ENCODE results near the gene TBC1D9.

TBC1D9 gene

GRCh38 chr4:140643571-140644055 lies 112.6 kb downstream of the TBC1D9 start:
- TF ChIP-seq CTCF (IDR thresholded peaks at IDR 0.05; ENCODE audit: control insufficient read depth, insufficient read depth, low read depth, low read length, missing control alignments), result no peak
- H3K4me3 ChIP-seq (ENCODE audit: control insufficient read depth, low read depth, low read length), result no peak overlapping the region
- DNase-seq (ENCODE audit: low read depth), result no peak

GRCh38 chr4:140642674-140643437 lies 113.3 kb downstream of the TBC1D9 start:
- TF ChIP-seq CTCF (IDR thresholded peaks at IDR 0.05; ENCODE audit: control insufficient read depth, insufficient read depth, low read depth, low read length, missing control alignments), result no peak
- DNase-seq (ENCODE audit: low read depth), result no peak
- H3K4me3 ChIP-seq (ENCODE audit: control insufficient read depth, low read depth, low read length), result no peak overlapping the region

- DNase-seq (ENCODE audit: low read depth), result no peak
- no peak overlapping the region for H3K4me3 ChIP-seq (ENCODE audit: control insufficient read depth, low read depth, low read length)
These were observed 114.3 kb downstream of the TBC1D9 start for GRCh38 chr4:140641789-140642439.

GRCh38 chr4:140641105-140641555 lies 115.1 kb downstream of the TBC1D9 start:
- TF ChIP-seq CTCF (IDR thresholded peaks at IDR 0.05; ENCODE audit: control insufficient read depth, insufficient read depth, low read depth, low read length, missing control alignments), result no peak
- no peak overlapping the region for H3K4me3 ChIP-seq (ENCODE audit: control insufficient read depth, low read depth, low read length)
- no peak for DNase-seq (ENCODE audit: low read depth)

More at GRCh38 chr4:140641789-140642439, 114.3 kb downstream of the TBC1D9 start:
- TF ChIP-seq CTCF (IDR thresholded peaks at IDR 0.05; ENCODE audit: control insufficient read depth, insufficient read depth, low read depth, low read length, missing control alignments), result no peak

GRCh38 chr4:140640150-140640748 lies 115.9 kb downstream of the TBC1D9 start:
- TF ChIP-seq CTCF (IDR thresholded peaks at IDR 0.05; ENCODE audit: control insufficient read depth, insufficient read depth, low read depth, low read length, missing control alignments), result no peak
- H3K4me3 ChIP-seq (ENCODE audit: control insufficient read depth, low read depth, low read length), result no peak overlapping the region

GRCh38 chr4:140639066-140639465 lies 117.1 kb downstream of the TBC1D9 start:
- DNase-seq (ENCODE audit: low read depth), result no peak
- no peak for TF ChIP-seq CTCF (IDR thresholded peaks at IDR 0.05; ENCODE audit: control insufficient read depth, insufficient read depth, low read depth, low read length, missing control alignments)
- no peak overlapping the region for H3K4me3 ChIP-seq (ENCODE audit: control insufficient read depth, low read depth, low read length)

More at GRCh38 chr4:140640150-140640748, 115.9 kb downstream of the TBC1D9 start:
- no peak for DNase-seq (ENCODE audit: low read depth)

All from AG09309 (cell line).